ENCODE data around the gene TNFRSF25. TPM values are rescaled to one million over a fixed set of nuclear protein-coding genes. Genes with fewer than 3 reads are reported as not detected.

TNFRSF25 gene
- total RNA-seq, 1 donor from 2014 or later = 21.4 TPM

- H3K27ac Mint-ChIP-seq (ENCODE audit: unreplicated experiment) = no peak overlapping the region
- DNase-seq (ENCODE audit: low spot score) = peak; percentile 91
- no peaks in the 10 kb centered on the region for H3K27me3 Mint-ChIP-seq (ENCODE audit: low read depth)
- no peaks in the 10 kb centered on the region for H3K9me3 Mint-ChIP-seq (ENCODE audit: low read depth)
- H3K4me3 Mint-ChIP-seq (ENCODE audit: unreplicated experiment) = no peak overlapping the region
- H3K36me3 Mint-ChIP-seq (ENCODE audit: low read depth) = no peaks in the 10 kb centered on the region
- peaks cover 32% of the 10 kb centered on the region for H3K4me1 Mint-ChIP-seq (ENCODE audit: low read depth)
- no peak for TF ChIP-seq CTCF (IDR thresholded peaks at IDR 0.05)
These were observed 45.7 kb upstream of the TNFRSF25 start for GRCh38 chr1:6511561-6512244.

DNA sequence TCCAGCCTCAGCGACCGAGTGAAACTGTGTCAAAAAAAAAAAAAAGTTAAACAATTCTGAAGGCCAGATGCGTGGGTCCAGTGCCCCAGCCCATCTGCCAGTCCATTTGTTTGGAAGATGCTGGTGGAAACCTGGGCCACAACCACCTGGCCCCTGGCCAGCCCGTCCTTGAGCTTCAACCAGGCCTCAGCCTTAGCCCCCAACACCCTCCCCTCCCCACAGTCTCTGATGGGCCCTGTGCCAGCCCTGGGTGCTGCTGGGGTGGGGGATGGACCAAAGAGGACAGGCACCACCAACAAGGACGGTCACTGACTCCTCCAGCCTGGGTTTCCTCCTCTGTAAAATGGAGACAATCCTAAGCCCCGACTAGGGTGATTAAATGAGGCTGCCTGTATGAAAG is 45.1 kb upstream of the TNFRSF25 start:
- Mint-ChIP-seq H3K9me3 (ENCODE audit: low read depth) (no peaks in the 10 kb centered on the region), H3K27me3 (ENCODE audit: low read depth) (no peaks in the 10 kb centered on the region), H3K27ac (ENCODE audit: unreplicated experiment) (no peak overlapping the region), H3K4me3 (ENCODE audit: unreplicated experiment) (no peak overlapping the region), H3K4me1 (ENCODE audit: low read depth) (peaks cover 32% of the 10 kb centered on the region), H3K36me3 (ENCODE audit: low read depth) (no peaks in the 10 kb centered on the region)
- no peak for DNase-seq (ENCODE audit: low spot score)
- no peak for TF ChIP-seq CTCF (IDR thresholded peaks at IDR 0.05)

DNA sequence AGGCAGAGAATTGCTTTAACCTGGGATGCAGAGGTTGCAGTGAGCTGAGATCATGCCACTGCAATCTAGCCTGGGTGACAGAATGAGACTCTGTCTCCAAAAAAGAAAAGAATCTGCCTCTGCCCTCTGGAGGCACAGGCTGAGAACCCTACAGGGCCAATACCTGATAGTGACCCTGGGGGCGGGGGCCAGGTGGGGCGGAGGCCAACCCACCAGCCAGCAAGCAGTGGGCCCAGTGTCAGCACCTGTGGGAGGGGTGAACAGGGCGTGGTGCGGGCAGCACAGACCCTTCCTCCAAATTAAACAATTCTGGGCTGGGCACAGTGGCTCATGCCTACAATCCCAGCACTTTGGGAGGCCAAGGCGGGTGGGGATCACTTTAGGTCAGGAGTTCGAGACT is 44.5 kb upstream of the TNFRSF25 start:
- Mint-ChIP-seq H3K4me3 (ENCODE audit: unreplicated experiment) (no peak overlapping the region), H3K27ac (ENCODE audit: unreplicated experiment) (no peak overlapping the region), H3K9me3 (ENCODE audit: low read depth) (no peaks in the 10 kb centered on the region), H3K4me1 (ENCODE audit: low read depth) (peaks cover 27% of the 10 kb centered on the region), H3K36me3 (ENCODE audit: low read depth) (no peaks in the 10 kb centered on the region), H3K27me3 (ENCODE audit: low read depth) (no peaks in the 10 kb centered on the region)
- TF ChIP-seq CTCF (IDR thresholded peaks at IDR 0.05) = no peak
- no peak for DNase-seq (ENCODE audit: low spot score)

GRCh38 chr1:6509919-6510291 is 43.9 kb upstream of the TNFRSF25 start:
- no peaks in the 10 kb centered on the region for H3K36me3 Mint-ChIP-seq (ENCODE audit: low read depth)
- peaks cover 27% of the 10 kb centered on the region for H3K4me1 Mint-ChIP-seq (ENCODE audit: low read depth)
- H3K9me3 Mint-ChIP-seq (ENCODE audit: low read depth) = no peaks in the 10 kb centered on the region
- no peak for TF ChIP-seq CTCF (IDR thresholded peaks at IDR 0.05)
- H3K4me3 Mint-ChIP-seq (ENCODE audit: unreplicated experiment) = no peak overlapping the region
- H3K27ac Mint-ChIP-seq (ENCODE audit: unreplicated experiment) = no peak overlapping the region
- no peaks in the 10 kb centered on the region for H3K27me3 Mint-ChIP-seq (ENCODE audit: low read depth)
- DNase-seq (ENCODE audit: low spot score) = no peak

GRCh38 chr1:6509220-6509918 is 43.4 kb upstream of the TNFRSF25 start:
- Mint-ChIP-seq H3K4me1 (ENCODE audit: low read depth) (peaks cover 27% of the 10 kb centered on the region), H3K9me3 (ENCODE audit: low read depth) (no peaks in the 10 kb centered on the region), H3K4me3 (ENCODE audit: unreplicated experiment) (no peak overlapping the region), H3K27ac (ENCODE audit: unreplicated experiment) (no peak overlapping the region), H3K36me3 (ENCODE audit: low read depth) (no peaks in the 10 kb centered on the region), H3K27me3 (ENCODE audit: low read depth) (no peaks in the 10 kb centered on the region)
- TF ChIP-seq CTCF (IDR thresholded peaks at IDR 0.05) = no peak
- no peak for DNase-seq (ENCODE audit: low spot score)

Data from chondrocyte (in vitro differentiated cells).